ENCODE measurements around the gene FIP1L1.

- TF ChIP-seq CTCF (conservative IDR thresholded peaks at IDR 0.05; ENCODE audit: low read length) = no peak
- no peak for TF ChIP-seq EZH2phosphoT487 (IDR thresholded peaks at IDR 0.05; ENCODE audit: borderline replicate concordance)
Observed at GRCh38 chr4:53367721-53368120, 9.7 kb upstream of the FIP1L1 start.

Measured in Loucy (cell line).